NT2/D1 (cell line): Measurements from ENCODE around the gene TMEM121.

Experiments used
- SUZ12 ChIP-seq: IDR thresholded peaks from 2 replicates; pipeline ENCODE4 v1.6.1; 2011; ENCODE audit not compliant: insufficient read length, insufficient read depth; ENCODE audit errors: extremely low read depth
- YY1 ChIP-seq: IDR thresholded peaks from 2 replicates; pipeline ENCODE4 v1.6.1; 2011; ENCODE audit not compliant: insufficient read length, insufficient read depth
- ZNF274 ChIP-seq: IDR thresholded peaks from 2 replicates; pipeline ENCODE4 v1.6.1; 2011; ENCODE audit warnings: mild to moderate bottlenecking, low read depth, low read length

DNA sequence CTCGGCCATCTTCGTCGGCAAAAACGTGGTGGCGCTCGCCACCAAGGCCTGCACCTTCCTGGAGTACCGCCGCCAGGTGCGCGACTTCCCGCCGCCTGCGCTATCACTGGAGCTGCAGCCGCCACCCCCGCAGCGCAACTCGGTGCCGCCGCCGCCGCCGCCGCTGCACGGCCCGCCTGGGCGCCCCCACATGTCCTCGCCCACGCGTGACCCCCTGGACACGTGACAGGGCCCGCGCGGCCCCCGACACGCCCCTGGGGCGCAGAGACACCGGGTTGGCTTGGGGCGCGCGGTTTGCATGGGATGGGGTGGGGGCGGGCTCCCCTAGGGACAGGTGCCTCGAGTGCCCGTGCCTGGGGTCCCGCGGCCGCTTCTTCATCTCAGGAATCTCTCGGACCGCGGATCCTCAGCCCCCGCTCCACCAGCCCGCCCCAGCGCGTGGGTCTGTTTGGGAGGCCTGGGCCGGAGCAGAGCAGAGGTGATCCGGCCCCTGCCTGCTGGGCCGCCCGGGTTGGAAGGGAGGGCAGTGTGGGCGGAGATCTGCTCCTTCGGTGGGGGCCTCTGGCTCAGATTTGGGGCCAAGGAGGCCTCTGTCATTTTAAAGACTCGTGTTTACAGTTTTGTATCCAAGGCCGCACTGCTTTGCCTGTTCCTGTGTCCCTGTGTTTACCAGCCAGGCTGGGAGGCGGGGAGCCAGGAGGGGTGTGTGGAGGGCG, 3.3 kb downstream of the TMEM121 start:
- TF ChIP-seq ZNF274 (no peak), YY1 (no peak), SUZ12 (no peak)
